Activated T-cell treated with anti-CD3 and anti-CD28 coated beads, Interleukin-2, amount 50 U/mL, for 4 hours (primary cell): ENCODE data around the gene CCN2. TPM values are rescaled to one million over a fixed set of nuclear protein-coding genes. Genes with fewer than 3 reads are reported as not detected.

Experiments used
- ATAC-seq, 2 donors: fragments of 200-7000 bp; cut with Tn5 transposase; one replicate each; pipeline ENCODE4 v1.10.0; 2021
- DNase-seq: peaks from one replicate; pipeline ENCODE4 v3.0.0-alpha.2; 2020
- H3K27me3 Mint-ChIP-seq: one replicate; pipeline ENCODE4 v1.8.0; 2021; ENCODE audit warnings: low read depth, mixed read lengths
- H3K36me3 Mint-ChIP-seq: one replicate; pipeline ENCODE4 v1.8.0; 2022; ENCODE audit warnings: mixed read lengths; ENCODE audit not compliant: insufficient read depth
- H3K4me1 Mint-ChIP-seq: one replicate; pipeline ENCODE4 v1.8.0; 2021; ENCODE audit warnings: low read depth, mixed read lengths
- H3K4me3 Mint-ChIP-seq: one replicate; pipeline ENCODE4 v1.8.0; 2021; ENCODE audit warnings: mild to moderate bottlenecking, moderate library complexity, mixed read lengths
- H3K9me3 Mint-ChIP-seq: one replicate; pipeline ENCODE4 v1.8.0; 2021; ENCODE audit warnings: mixed read lengths
- total RNA-seq, 3 donors: library from RNA; stranded (reverse); gene quantifications; one replicate each; pipeline ENCODE4 v1.2.1, GENCODE V29; 2021

CCN2 gene
- total RNA-seq, 3 donors from 2014 or later, result 0.32 to 0.41 (median 0.33) TPM

GRCh38 chr6:131954059-131954774 lies 3.0 kb upstream of the CCN2 start:
- H3K4me3 Mint-ChIP-seq, result no peak overlapping the region
- DNase-seq, result no peak
- peaks cover 40% of the 10 kb centered on the region for H3K27me3 Mint-ChIP-seq
- H3K36me3 Mint-ChIP-seq, result no peaks in the 10 kb centered on the region
- H3K4me1 Mint-ChIP-seq, result peaks cover 11% of the 10 kb centered on the region
- H3K9me3 Mint-ChIP-seq, result no peaks in the 10 kb centered on the region
- no peak for ATAC-seq

DNA sequence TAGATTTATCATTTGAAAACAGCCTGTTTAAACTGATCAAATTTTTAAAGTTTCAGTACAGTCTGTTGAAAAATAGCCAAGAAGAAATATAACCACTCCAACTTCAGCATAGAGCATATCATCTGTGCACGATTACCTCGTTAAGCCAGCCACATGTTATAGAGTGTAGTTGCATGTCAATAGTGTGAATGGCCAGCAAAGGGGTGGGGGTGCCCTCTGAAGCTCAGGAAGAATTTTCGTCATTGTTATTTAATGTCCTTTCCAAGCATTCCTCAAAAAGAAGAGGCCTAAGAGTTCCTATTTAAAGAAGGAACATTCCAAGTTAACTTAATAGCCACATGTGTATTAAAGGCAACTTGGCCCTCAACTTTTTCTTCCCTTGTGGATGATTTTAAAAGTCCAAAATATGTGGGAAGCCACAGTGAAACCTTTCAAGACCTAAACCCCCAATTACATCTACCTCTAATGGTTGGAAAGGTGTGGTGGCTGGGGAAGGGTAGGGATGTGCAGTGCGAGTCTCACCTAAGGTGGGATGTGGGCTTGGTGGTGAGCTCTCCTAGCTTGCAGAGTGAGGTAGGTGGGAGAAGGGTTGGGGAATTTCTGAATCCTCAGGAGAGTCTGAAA lies 1.8 kb upstream of the CCN2 start:
- no peak for ATAC-seq
- H3K36me3 Mint-ChIP-seq, result no peaks in the 10 kb centered on the region
- no peak overlapping the region for H3K4me3 Mint-ChIP-seq
- H3K4me1 Mint-ChIP-seq, result peaks cover 11% of the 10 kb centered on the region
- DNase-seq, result no peak
- peaks cover 51% of the 10 kb centered on the region for H3K27me3 Mint-ChIP-seq
- H3K9me3 Mint-ChIP-seq, result no peaks in the 10 kb centered on the region

GRCh38 chr6:131951576-131952230 lies 531 bp upstream of the CCN2 start:
- no peak for ATAC-seq
- DNase-seq, result no peak
- Mint-ChIP-seq H3K4me3 (peak overlapping the region; percentile 54), H3K36me3 (no peaks in the 10 kb centered on the region), H3K4me1 (peaks cover 11% of the 10 kb centered on the region), H3K27me3 (peaks cover 60% of the 10 kb centered on the region), H3K9me3 (no peaks in the 10 kb centered on the region)

DNA sequence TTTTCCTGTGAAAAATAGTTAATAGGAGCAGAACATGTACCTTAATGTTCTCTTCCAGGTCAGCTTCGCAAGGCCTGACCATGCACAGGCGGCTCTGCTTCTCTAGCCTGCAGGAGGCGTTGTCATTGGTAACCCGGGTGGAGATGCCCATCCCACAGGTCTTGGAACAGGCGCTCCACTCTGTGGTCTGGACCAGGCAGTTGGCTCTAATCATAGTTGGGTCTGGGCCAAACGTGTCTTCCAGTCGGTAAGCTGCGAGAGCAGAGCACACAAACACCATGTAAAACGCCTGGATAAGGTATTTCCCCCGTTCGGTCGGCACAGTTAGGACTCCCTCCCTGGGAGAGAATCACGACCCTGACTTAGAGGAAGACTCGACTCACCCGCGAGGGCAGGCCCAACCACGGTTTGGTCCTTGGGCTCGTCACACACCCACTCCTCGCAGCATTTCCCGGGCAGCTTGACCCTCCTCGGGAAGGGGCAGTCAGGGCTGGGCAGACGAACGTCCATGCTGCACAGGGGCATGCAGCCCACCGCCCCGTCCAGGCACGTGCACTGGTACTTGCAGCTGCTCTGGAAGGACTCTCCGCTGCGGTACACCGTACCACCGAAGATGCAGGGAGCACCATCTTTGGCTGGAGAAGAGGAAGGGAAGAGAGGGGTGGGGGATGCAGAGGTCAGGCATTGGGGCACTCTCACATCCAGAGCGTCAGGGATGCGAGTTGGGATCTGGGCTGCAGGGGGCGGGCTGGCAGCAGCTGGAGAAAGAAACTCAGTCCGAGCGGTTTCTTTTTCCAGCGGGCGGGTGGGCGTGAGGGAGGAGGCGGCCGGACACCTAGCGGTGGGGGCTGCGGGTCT lies 1.0 kb downstream of the CCN2 start:
- Mint-ChIP-seq H3K4me3 (peak overlapping the region; percentile 74), H3K4me1 (peaks cover 11% of the 10 kb centered on the region), H3K9me3 (no peaks in the 10 kb centered on the region), H3K27me3 (peaks cover 64% of the 10 kb centered on the region), H3K36me3 (no peaks in the 10 kb centered on the region)
- DNase-seq (no peak), ATAC-seq (peak; percentile 45 to 59)

DNA sequence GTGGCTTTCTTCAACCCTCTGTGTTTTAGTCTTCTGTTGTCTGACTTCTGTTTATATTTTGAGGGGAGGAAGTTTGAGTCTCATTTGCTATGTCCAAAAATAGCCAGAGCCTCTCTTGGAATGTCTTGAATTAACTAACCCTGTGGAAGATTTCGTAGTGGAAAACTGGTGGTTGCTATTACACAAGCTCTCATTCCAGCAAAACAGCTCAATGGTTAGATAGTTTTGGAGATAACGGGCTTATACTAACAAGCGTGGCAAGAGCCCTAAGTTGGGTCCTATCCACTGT lies 1.6 kb downstream of the CCN2 start:
- no peak for DNase-seq
- no peaks in the 10 kb centered on the region for H3K9me3 Mint-ChIP-seq
- H3K27me3 Mint-ChIP-seq, result peaks cover 63% of the 10 kb centered on the region
- peaks cover 11% of the 10 kb centered on the region for H3K4me1 Mint-ChIP-seq
- no peaks in the 10 kb centered on the region for H3K36me3 Mint-ChIP-seq
- H3K4me3 Mint-ChIP-seq, result peak overlapping the region; percentile 74
- ATAC-seq, result no peak

DNA sequence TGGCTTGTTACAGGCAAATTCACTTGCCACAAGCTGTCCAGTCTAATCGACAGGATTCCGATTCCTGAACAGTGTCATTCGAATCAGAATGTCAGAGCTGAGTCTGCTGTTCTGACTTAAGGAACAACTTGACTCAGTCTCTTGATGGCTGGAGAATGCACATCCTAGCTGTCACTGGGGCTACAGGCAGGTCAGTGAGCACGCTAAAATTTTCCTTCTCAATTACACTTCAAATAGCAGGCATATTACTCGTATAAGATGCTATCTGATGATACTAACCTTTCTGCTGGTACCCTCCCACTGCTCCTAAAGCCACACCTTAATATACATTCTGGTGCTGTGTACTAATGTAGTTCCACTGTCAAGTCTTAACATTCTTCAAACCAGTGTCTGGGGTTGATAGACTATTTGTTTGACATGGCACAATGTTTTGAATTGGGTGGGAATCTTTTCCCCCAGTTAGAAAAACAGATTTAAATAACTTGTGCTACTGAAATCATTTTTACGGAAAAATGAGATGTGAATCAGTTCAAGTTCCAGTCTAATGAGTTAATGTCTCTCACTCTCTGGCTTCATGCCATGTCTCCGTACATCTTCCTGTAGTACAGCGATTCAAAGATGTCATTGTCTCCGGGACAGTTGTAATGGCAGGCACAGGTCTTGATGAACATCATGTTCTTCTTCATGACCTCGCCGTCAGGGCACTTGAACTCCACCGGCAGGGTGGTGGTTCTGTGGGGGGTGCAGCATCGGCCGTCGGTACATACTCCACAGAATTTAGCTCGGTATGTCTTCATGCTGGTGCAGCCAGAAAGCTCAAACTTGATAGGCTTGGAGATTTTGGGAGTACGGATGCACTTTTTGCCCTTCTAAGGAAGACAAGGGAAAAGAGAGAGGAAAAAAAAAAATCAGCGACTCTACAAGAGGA lies 2.2 kb downstream of the CCN2 start:
- H3K4me1 Mint-ChIP-seq, result peaks cover 11% of the 10 kb centered on the region
- ATAC-seq (no peak), DNase-seq (no peak)
- no peaks in the 10 kb centered on the region for H3K36me3 Mint-ChIP-seq
- no peaks in the 10 kb centered on the region for H3K9me3 Mint-ChIP-seq
- H3K27me3 Mint-ChIP-seq, result peaks cover 63% of the 10 kb centered on the region
- no peak overlapping the region for H3K4me3 Mint-ChIP-seq

DNA sequence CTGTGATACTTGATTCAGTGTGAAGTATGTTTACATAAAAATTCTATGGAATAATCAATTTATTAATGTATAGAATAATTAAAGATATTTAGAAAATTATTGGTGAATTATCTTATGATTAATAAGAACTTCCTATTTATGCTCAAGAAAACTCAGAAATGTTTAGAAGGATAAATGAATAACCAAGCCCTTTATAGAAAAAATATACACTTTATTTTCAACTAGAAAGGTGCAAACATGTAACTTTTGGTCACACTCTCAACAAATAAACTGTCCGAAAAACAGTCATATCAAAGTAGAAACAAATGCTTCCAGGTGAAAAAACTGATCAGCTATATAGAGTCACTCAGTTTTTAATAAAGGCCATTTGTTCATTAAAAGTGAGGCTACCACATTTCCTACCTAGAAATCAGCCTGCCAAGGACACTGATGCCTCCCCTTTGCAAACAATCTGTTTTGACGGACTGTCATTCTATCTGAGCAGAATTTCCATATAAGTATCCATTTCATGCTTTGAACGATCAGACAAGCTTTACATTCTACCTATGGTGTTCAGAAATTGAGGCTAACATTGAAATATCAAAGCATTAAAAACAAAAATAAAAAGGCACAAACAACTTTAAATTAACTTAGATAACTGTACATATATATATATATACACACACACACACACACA lies 3.0 kb downstream of the CCN2 start:
- DNase-seq (no peak), ATAC-seq (no peak)
- Mint-ChIP-seq H3K27me3 (peaks cover 58% of the 10 kb centered on the region), H3K4me3 (no peak overlapping the region), H3K36me3 (no peaks in the 10 kb centered on the region), H3K4me1 (peaks cover 11% of the 10 kb centered on the region), H3K9me3 (no peaks in the 10 kb centered on the region)

DNA sequence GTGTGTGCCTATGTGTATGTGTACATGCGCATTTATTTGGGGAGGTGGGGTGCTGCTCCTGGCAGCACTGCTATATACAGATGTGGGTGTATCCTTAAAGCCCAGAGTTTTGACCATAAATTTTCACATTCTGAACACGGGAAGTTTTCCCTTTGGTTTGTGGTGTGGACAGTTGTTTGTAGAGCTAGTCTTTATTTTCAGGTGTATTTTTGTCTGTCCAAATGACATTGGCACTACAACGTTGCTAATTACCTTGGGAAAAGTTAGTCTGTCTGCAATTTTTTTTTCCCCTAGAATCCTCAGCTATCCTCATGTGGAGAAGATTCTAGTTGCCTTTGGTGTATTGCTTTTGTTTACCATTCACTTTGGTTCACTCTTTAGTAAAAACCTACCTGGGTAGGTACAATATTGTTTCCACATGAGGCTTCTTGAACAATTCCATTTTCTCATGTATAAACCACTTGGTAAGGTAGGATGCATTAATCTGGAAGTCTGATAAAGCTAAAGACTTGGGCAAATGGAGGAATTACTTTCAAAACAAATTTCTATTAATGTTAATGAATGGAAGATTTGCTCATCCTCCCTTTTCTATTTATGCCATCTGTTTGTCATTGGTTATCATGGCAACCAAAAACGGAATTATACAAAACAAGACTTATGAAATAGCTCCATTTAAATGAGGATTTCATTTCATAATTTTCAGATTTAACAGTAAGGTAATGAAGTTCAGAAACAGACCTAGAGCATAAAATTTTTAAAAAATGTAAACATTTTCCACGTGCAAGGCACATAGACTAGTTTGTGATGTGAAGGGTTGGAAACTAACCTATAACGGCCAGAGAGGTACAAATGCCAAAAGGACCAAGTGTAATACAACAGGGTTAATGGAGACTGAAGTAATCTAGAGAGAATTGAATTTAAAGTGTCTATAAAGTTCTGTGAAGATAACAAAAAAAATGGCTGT lies 3.9 kb downstream of the CCN2 start:
- no peak overlapping the region for H3K4me3 Mint-ChIP-seq
- peaks cover 11% of the 10 kb centered on the region for H3K4me1 Mint-ChIP-seq
- no peaks in the 10 kb centered on the region for H3K36me3 Mint-ChIP-seq
- ATAC-seq (no peak), DNase-seq (no peak)
- no peaks in the 10 kb centered on the region for H3K9me3 Mint-ChIP-seq
- H3K27me3 Mint-ChIP-seq, result peaks cover 53% of the 10 kb centered on the region

DNA sequence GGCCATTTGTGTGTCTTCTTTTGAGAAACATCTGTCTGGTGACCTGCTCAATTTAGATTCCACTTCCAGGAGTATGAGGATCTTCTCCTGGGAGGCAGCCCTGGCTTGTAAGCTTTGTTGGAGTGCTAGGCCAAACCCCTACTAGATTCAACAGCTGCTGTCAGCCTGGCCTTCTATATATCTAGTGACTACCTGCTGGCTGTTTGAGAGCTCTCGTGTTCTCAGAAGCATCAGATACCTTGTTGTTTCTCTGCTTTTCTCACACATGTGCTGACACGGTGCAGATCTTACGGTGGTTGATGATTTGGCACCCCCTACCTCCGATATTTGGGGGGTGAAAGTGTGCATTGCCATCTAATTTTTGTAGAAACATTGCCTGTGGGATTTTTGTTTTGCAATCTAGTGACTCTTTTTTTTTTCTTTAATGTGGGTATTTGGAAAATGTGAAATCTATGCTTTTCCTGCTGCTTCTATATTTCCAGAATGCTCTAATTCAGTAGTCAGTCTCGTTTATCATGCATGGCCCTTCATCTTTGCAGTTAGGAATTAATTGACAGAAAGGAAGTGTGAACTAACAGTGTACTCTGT lies 4.7 kb downstream of the CCN2 start:
- no peak for ATAC-seq
- no peak overlapping the region for H3K4me3 Mint-ChIP-seq
- peaks cover 8% of the 10 kb centered on the region for H3K4me1 Mint-ChIP-seq
- no peak for DNase-seq
- peaks cover 45% of the 10 kb centered on the region for H3K27me3 Mint-ChIP-seq
- no peaks in the 10 kb centered on the region for H3K36me3 Mint-ChIP-seq
- H3K9me3 Mint-ChIP-seq, result no peaks in the 10 kb centered on the region

DNA sequence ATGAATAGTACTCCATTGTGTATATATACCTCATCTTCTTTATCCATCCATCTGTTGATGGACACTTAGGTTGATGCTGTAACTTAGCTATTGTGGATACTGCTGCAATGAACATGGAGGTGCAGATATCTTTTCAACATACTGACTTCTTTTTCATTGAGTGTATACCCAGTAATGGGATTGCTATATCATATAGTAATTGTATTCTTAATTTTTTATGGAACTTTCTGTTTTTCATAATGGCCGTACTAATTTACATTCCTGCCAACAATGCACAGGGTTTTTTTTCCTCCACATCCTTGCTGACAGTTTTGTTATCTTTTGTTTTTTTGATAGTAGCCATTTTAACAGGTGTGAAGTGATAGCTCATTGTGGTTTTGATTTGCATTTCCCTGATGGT lies 5.2 kb downstream of the CCN2 start:
- Mint-ChIP-seq H3K4me3 (no peak overlapping the region), H3K36me3 (no peaks in the 10 kb centered on the region), H3K27me3 (peaks cover 42% of the 10 kb centered on the region), H3K9me3 (no peaks in the 10 kb centered on the region), H3K4me1 (peaks cover 6% of the 10 kb centered on the region)
- ATAC-seq, result no peak
- no peak for DNase-seq

DNA sequence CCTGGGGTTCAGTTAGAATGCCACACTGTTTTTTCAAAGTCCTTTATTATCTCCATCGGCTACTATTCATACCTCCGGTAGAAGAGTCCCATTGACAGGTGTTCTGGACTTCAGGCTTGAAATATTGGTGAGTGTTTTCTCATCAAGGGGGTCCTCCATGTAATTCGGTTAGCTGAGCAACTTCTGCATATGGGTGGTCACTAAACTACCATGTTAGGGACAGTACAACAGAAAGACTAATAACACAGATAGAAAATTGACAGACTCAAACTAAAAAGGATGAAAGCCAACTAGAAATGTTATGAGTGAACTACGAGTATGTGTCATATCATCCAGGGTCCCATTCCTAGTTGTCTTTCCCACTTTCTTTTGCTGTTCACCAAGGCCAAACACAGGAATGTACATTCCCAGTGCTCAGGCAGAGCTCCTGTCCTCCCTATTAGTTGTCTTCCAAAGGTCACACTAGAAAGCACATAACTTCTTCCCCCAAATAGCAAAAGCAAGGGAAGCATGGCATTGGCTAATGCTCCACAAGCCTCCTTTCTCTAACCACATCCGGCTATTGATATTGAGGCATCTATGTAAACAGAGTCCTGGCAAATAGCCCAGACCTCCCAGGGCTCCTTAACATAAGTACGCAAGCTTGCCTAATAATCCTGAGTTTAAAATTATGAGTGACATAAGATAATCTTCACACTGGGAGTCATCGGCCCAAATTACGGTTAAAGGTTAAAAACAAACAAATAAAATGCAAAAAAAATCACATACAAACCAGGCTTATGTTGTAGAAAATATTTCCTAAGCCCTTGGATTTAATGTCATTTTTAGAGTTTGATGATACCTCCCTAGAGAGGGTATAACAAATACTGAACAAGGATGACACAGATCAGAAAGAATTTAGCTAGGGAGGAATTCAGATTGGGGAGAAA lies 13.2 kb downstream of the CCN2 start:
- DNase-seq (no peak), ATAC-seq (no peak)
- no peak overlapping the region for H3K4me3 Mint-ChIP-seq
- H3K4me1 Mint-ChIP-seq, result no peaks in the 10 kb centered on the region
- peaks cover 9% of the 10 kb centered on the region for H3K27me3 Mint-ChIP-seq
- no peaks in the 10 kb centered on the region for H3K36me3 Mint-ChIP-seq
- no peaks in the 10 kb centered on the region for H3K9me3 Mint-ChIP-seq
